Measurements from ENCODE around the gene MRFAP1L1.
"Not testable (repeated sequence)": the region's sequence is repeated elsewhere in the genome, so short reads cannot be mapped to it uniquely, and the experiment has no call there.

The MRFAP1L1 gene

GRCh38 chr4:6684656-6685055 lies 25.0 kb downstream of the MRFAP1L1 start:
- DNase-seq (no peak), ATAC-seq (replicated peaks) (no peak)
- no peak overlapping the region for H3K4me3 Mint-ChIP-seq
- no peak overlapping the region for H3K27ac Mint-ChIP-seq
- H3K4me1 Mint-ChIP-seq (ENCODE audit: low read depth in 2 of 2) = peaks cover 43 to 48% of the 10 kb centered on the region in 2 donors
- H3K9me3 Mint-ChIP-seq = no peaks in the 10 kb centered on the region
- H3K27me3 Mint-ChIP-seq = no peaks in the 10 kb centered on the region
- peaks cover 38% of the 10 kb centered on the region for H3K36me3 Mint-ChIP-seq (ENCODE audit: insufficient read depth)

DNA sequence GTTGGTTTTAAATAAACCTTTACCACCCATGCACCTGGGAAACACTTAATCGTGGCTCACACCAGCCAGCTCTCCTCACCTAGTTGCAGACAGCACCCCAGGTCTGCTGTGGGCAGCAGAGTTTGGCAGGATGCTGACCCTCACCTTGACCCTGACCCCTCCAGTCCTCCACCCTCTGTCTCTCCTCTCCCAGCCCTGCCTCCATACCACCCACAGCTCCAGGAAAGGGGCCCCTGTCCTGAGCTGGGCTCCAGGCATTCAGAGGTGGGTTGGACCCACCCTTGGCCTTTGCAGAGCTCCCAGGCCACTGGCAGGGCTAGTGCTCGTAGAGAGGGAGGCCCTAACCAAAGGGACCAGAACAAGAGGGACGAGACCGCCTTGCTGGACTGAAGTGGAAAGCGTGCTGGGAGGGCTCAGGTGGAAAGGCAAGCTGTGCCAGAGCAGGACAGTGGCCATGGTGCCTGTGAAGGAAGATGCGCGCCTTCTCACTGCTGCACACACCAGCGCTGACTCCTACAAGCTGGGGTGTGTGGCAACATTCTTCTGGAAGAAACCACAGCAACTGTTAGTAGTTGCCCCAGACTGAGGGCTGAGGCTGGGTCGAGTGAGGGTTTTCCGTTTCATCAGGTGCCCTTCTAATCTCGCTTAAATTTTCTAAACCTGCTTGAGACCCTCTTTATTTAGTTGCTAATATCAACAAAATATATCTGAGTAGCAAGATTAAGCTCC lies 26.6 kb downstream of the MRFAP1L1 start:
- Mint-ChIP-seq H3K27me3 (no peaks in the 10 kb centered on the region), H3K4me1 (ENCODE audit: low read depth in 2 of 2) (peaks cover 33 to 37% of the 10 kb centered on the region in 2 donors), H3K9me3 (no peaks in the 10 kb centered on the region), H3K36me3 (ENCODE audit: insufficient read depth) (peaks cover 29% of the 10 kb centered on the region), H3K4me3 (no peak overlapping the region), H3K27ac (peak overlapping the region; percentile 44 to 71)
- DNase-seq (no peak), ATAC-seq (replicated peaks) (no peak)

DNA sequence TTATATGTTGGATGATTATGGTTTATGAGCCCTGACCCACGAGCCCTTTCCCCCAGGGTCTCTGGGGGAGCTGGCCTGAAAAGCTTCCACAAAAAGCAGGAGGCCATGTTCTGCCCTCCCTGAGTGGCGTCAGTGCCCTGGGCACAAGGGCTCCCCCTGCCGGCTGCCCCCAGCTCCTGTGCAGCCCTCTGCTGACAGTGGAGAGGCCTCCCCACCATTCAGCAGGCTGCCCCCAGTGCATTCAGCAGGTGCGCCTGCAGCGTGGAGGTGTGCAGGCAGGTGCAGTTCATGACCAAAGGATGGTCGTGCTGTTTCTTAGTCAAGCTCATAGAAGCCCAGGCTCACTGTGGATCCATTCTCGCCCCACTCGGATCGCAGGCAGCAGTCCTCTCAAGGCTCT lies 28.5 kb downstream of the MRFAP1L1 start:
- ATAC-seq (replicated peaks) (no peak), DNase-seq (no peak)
- Mint-ChIP-seq H3K36me3 (ENCODE audit: insufficient read depth) (peaks cover 37% of the 10 kb centered on the region), H3K4me3 (no peak overlapping the region), H3K27me3 (no peaks in the 10 kb centered on the region), H3K9me3 (no peaks in the 10 kb centered on the region), H3K4me1 (ENCODE audit: low read depth in 2 of 2) (peaks cover 38 to 39% of the 10 kb centered on the region in 2 donors), H3K27ac (peak overlapping the region in 1 of 2 donors; percentile 65)

GRCh38 chr4:6680372-6681034 lies 29.2 kb downstream of the MRFAP1L1 start:
- H3K4me1 Mint-ChIP-seq (ENCODE audit: low read depth in 2 of 2) = peaks cover 39 to 41% of the 10 kb centered on the region in 2 donors
- no peaks in the 10 kb centered on the region for H3K27me3 Mint-ChIP-seq
- H3K27ac Mint-ChIP-seq = peak overlapping the region in 1 of 2 donors; percentile 67
- H3K9me3 Mint-ChIP-seq = no peaks in the 10 kb centered on the region
- H3K4me3 Mint-ChIP-seq = no peak overlapping the region
- DNase-seq (no peak), ATAC-seq (replicated peaks) (no peak)
- peaks cover 36% of the 10 kb centered on the region for H3K36me3 Mint-ChIP-seq (ENCODE audit: insufficient read depth)

DNA sequence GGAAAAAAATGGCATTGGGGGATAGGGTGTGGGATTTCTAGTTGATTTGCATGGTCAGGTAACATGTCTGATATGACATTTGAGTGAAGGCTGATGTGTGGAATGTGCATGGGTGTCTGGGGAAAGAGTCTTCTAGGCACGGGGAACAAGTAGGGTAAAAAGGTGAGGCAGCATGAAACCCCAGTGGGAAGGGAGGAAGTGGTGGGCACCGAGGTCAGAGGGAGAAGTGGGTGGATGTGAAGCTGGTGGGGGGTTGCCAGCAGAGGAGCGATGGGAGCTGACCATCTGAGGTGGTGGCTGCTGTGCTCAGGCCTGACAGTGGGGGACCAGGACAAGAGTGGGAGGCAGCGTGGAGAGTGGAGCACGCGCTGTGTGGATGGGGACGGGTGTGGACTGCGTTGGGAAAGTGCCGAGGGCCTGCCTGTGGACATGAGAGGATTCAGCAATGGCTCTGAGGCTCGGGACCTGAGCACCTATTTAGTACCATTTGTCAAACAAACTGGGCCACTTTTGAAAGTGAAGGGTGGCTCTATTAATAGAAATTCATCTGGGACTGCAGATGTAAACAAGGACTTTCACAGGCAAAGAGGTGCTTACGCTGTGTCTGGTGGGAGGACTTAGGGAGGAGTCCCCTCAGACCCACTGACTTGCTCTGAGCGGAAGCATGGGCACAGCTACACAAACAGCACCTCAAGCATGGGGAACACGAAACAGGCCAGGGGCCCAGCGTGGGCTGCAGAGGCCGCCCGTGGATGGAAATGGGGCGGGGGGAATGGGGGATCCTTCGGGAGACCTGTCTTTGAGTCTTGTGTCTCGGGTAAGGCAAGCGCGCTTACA lies 32.7 kb downstream of the MRFAP1L1 start:
- H3K36me3 Mint-ChIP-seq (ENCODE audit: insufficient read depth) = peaks cover 38% of the 10 kb centered on the region
- H3K27ac Mint-ChIP-seq = peak overlapping the region; percentile 61 to 98
- no peaks in the 10 kb centered on the region for H3K27me3 Mint-ChIP-seq
- ATAC-seq (replicated peaks) (no peak), DNase-seq (no peak)
- peak overlapping the region; percentile 72 to 83 for H3K4me3 Mint-ChIP-seq
- H3K4me1 Mint-ChIP-seq (ENCODE audit: low read depth in 2 of 2) = peaks cover 45 to 49% of the 10 kb centered on the region in 2 donors
- no peaks in the 10 kb centered on the region for H3K9me3 Mint-ChIP-seq

DNA sequence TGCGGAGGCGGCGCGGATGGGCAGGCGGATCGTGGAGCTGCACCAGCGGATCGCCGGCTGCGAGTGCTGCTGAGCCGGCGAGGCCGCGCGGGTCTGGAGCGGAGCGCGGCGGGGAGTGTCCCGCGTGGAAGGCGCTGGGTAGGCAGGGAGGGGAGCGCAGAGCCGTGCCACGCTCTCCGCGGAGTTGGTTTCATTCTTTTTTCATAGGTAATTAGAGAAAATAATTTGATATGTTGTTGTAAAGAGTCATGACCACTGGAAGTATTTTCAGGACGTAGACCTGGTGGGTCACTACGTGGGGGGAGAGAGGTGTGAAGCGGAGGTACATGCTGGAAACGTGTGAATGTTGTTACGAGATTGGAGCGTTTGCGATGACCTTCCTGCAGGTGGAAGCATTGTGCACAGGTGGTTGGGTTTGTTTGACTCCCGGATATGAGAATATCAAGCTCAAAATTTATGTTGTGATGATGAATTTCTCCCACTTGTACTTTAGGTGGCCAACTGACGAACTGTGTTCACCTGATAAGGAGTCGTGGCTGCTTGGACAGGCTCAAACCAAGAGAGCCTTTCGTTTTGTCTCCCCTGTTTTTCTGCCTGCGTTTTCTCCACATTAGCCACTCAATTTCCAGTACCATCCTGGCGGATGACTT lies 35.0 kb downstream of the MRFAP1L1 start:
- H3K27ac Mint-ChIP-seq = peak overlapping the region; percentile 61 to 98
- no peaks in the 10 kb centered on the region for H3K9me3 Mint-ChIP-seq
- H3K27me3 Mint-ChIP-seq = no peaks in the 10 kb centered on the region
- DNase-seq = peak; percentile 52 to 68 (median 57)
- H3K36me3 Mint-ChIP-seq (ENCODE audit: insufficient read depth) = peaks cover 38% of the 10 kb centered on the region
- peak overlapping the region; percentile 72 to 83 for H3K4me3 Mint-ChIP-seq
- H3K4me1 Mint-ChIP-seq (ENCODE audit: low read depth in 2 of 2) = peaks cover 44 to 45% of the 10 kb centered on the region in 2 donors
- ATAC-seq (replicated peaks) = peak; percentile 42

DNA sequence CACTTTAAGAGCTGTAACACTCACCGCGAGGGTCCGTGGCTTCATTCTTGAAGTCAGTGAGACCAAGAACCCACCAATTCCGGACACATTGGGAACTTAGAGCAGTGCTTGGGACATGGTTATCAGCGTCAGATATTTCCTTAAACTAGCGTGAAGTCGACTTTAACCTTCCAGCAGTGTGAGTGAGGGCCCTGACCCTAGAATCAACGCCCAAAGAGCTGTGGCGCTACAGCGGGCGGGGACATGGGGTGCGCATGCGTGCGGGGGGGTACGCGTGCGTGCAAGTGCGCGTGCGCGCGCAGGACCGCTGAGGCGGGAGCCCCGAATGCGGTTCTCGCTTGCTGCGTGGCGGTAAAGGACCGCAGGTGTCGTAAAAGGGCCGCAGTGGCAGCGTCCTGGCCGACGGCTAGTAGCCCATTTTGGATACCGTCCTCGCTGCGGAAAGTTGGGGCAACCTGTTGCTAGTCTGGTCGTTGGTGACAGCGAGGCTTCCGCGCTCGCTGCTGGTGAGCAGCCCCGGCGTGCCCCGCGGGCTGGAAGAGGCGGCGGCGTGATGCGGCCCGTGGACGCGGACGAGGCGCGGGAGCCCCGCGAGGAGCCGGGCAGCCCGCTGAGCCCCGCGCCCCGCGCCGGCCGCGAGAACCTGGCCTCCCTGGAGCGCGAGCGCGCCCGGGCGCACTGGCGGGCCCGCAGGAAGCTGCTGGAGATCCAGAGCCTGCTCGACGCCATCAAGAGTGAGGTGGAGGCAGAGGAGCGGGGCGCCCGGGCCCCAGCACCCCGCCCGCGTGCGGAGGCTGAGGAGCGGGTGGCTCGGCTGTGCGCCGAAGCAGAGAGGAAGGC lies 35.8 kb downstream of the MRFAP1L1 start:
- peaks cover 38% of the 10 kb centered on the region for H3K36me3 Mint-ChIP-seq (ENCODE audit: insufficient read depth)
- H3K4me1 Mint-ChIP-seq (ENCODE audit: low read depth in 2 of 2) = peaks cover 42 to 45% of the 10 kb centered on the region in 2 donors
- H3K4me3 Mint-ChIP-seq = peak overlapping the region; percentile 72 to 83
- peak overlapping the region; percentile 61 to 98 for H3K27ac Mint-ChIP-seq
- ATAC-seq (replicated peaks) (peak; percentile 84), DNase-seq (peak; percentile 90 to 95 (median 93))
- H3K27me3 Mint-ChIP-seq = no peaks in the 10 kb centered on the region
- H3K9me3 Mint-ChIP-seq = no peaks in the 10 kb centered on the region

DNA sequence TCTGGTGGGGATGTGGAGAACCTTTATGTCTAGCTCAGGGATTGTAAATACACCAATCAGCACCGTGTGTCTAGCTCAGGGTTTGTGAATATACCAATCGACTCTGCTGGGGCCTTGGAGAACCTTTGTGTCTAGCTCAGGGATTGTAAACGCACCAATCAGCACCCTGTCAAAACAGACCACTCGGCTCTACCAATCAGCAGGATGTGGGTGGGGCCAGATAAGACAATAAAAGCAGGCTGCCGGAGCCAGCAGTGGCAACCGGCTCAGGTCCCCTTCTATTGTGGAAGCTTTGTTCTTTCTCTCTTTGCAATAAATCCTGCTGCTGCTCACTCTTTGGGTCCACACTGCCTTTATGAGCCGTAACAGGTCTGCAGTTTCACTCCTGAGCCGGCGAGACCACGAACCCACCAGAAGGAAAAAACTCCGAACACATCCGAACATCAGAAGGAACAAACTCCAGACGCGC lies 36.4 kb downstream of the MRFAP1L1 start:
- Mint-ChIP-seq H3K4me1 (ENCODE audit: low read depth in 2 of 2) (peaks cover 38 to 40% of the 10 kb centered on the region in 2 donors), H3K27ac (peak overlapping the region; percentile 61 to 98), H3K4me3 (peak overlapping the region; percentile 72 to 83), H3K36me3 (ENCODE audit: insufficient read depth) (peaks cover 38% of the 10 kb centered on the region)
- not testable (repeated sequence) for H3K27me3 Mint-ChIP-seq, H3K9me3 Mint-ChIP-seq
- peak in 1 of 3 experiments; percentile 29 for DNase-seq
- ATAC-seq (replicated peaks) = peak; percentile 9

GRCh38 chr4:6672541-6673190 lies 37.0 kb downstream of the MRFAP1L1 start:
- Mint-ChIP-seq H3K27ac (peak overlapping the region in 1 of 2 donors; percentile 98), H3K4me1 (ENCODE audit: low read depth in 2 of 2) (peaks cover 38% of the 10 kb centered on the region in 2 donors), H3K36me3 (ENCODE audit: insufficient read depth) (peaks cover 38% of the 10 kb centered on the region), H3K4me3 (peak overlapping the region; percentile 72 to 83)
- H3K9me3 Mint-ChIP-seq; H3K27me3 Mint-ChIP-seq; ATAC-seq (replicated peaks); DNase-seq: not testable (repeated sequence)

DNA sequence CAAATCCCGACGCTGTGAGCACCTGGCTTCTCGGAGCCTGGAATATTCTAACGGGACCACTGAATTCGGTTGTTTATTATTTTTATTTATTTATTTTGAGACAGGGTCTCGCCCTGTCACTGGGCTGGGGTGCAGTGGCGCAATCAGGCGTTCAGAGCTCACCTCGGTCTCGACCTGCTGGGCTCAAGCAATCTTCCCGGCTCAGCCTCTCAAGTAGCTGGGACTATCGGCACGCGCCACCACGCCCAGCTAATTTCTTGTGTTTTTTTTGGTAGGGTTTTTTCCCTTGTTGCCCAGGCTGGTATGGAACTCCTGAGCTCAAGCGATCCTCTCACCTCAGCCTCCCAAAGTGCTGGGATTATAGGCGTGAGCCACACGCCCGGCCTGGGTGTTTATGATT lies 37.5 kb downstream of the MRFAP1L1 start:
- H3K4me1 Mint-ChIP-seq (ENCODE audit: low read depth in 2 of 2) = peaks cover 32 to 34% of the 10 kb centered on the region in 2 donors
- peaks cover 38% of the 10 kb centered on the region for H3K36me3 Mint-ChIP-seq (ENCODE audit: insufficient read depth)
- no peaks in the 10 kb centered on the region for H3K9me3 Mint-ChIP-seq
- H3K27ac Mint-ChIP-seq = no peak overlapping the region
- no peaks in the 10 kb centered on the region for H3K27me3 Mint-ChIP-seq
- no peak overlapping the region for H3K4me3 Mint-ChIP-seq
- ATAC-seq (replicated peaks) (no peak), DNase-seq (no peak)

DNA sequence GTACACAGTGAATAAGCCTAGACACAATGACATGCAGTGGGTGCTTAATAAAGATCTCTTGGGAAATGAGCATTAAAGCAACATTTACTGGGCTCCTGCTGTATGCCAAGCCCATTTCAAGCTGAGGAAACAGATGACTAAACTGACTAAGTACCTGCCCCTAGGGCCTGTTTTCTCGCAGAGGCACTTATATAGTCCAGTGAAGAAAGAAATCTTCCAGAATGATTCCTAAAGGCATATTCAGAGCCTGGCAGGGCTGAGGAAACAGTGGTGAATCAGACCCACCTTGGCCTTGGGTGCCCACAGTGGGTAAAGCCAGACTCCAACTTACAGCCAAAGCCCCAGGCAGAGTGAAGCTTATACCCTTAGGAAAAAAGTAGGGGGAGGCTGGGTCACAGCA lies 38.0 kb downstream of the MRFAP1L1 start:
- no peaks in the 10 kb centered on the region for H3K27me3 Mint-ChIP-seq
- DNase-seq (no peak), ATAC-seq (replicated peaks) (no peak)
- H3K9me3 Mint-ChIP-seq = no peaks in the 10 kb centered on the region
- no peak overlapping the region for H3K27ac Mint-ChIP-seq
- H3K4me1 Mint-ChIP-seq (ENCODE audit: low read depth in 2 of 2) = peaks cover 27 to 29% of the 10 kb centered on the region in 2 donors
- peaks cover 34% of the 10 kb centered on the region for H3K36me3 Mint-ChIP-seq (ENCODE audit: insufficient read depth)
- H3K4me3 Mint-ChIP-seq = peak overlapping the region in 1 of 2 donors; percentile 54

DNA sequence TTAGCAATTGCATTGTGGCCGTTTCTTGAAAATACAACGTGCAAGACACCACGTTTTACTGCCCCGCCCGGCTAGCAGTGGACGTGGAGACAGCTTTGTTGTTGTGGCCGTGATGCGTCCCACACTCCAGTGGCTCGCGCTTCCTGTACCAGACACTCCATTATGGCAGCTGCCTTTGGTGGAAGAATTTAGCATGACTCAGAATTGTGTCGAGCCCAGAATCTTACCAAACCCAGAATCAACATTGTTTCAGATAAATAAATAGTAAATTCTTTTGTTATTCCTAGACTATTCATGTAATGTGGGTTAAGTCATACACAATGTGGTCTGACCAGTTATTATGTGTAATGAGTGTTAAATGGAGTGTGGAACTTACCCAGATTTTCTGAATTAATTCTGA lies 41.3 kb downstream of the MRFAP1L1 start:
- peaks cover 0 to 2% of the 10 kb centered on the region in 2 donors for H3K27me3 Mint-ChIP-seq
- DNase-seq = no peak

More for the DNA sequence above, 41.3 kb downstream of the MRFAP1L1 start:
- Mint-ChIP-seq H3K36me3 (ENCODE audit: insufficient read depth) (peaks cover 9% of the 10 kb centered on the region), H3K4me1 (ENCODE audit: low read depth in 2 of 2) (peaks cover 4 to 5% of the 10 kb centered on the region in 2 donors), H3K9me3 (no peaks in the 10 kb centered on the region), H3K4me3 (no peak overlapping the region), H3K27ac (no peak overlapping the region)
- no peak for ATAC-seq (replicated peaks)
